Measurements from ENCODE around the gene SULT1C3.

The SULT1C3 gene

DNA sequence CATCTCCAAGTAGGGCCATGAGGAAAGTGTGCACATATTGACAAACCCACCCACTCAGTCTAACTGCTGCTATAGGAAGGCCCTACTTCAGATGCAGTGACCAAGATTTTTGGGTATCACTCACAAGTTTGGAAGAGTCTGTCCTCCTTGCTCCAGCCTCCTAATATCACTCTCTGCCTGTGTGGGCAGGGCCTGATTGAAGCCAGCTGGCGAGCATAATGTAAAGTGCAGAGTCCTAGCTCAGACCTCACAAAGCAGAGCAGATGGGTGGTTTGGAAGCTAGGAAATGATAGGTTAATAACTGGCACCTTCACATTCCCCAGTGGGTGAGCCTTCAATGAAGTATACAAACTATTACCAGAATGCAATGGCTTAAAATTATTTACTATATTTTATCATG is 11.2 kb upstream of the SULT1C3 start:
- Histone ChIP-seq H3K79me2 (ENCODE audit: insufficient read depth, low read depth) (no peaks in the 10 kb centered on the region), H2AFZ (ENCODE audit: low read depth) (no peak overlapping the region), H3K36me3 (ENCODE audit: insufficient read depth) (no peaks in the 10 kb centered on the region), H3K27ac (no peak overlapping the region), H3K27me3 (ENCODE audit: insufficient read depth, low read depth) (no peaks in the 10 kb centered on the region), H3K4me3 (IDR thresholded peaks at IDR 0.05; ENCODE audit: insufficient read depth, low read depth, low read length) (no peak overlapping the region), H3K4me1 (ENCODE audit: low read depth, poor library complexity, severe bottlenecking) (no peaks in the 10 kb centered on the region), H3K9ac (no peak overlapping the region), H4K20me1 (ENCODE audit: insufficient read depth) (no peaks in the 10 kb centered on the region), H3K4me2 (no peak overlapping the region)
- TF ChIP-seq, protein P1, sequence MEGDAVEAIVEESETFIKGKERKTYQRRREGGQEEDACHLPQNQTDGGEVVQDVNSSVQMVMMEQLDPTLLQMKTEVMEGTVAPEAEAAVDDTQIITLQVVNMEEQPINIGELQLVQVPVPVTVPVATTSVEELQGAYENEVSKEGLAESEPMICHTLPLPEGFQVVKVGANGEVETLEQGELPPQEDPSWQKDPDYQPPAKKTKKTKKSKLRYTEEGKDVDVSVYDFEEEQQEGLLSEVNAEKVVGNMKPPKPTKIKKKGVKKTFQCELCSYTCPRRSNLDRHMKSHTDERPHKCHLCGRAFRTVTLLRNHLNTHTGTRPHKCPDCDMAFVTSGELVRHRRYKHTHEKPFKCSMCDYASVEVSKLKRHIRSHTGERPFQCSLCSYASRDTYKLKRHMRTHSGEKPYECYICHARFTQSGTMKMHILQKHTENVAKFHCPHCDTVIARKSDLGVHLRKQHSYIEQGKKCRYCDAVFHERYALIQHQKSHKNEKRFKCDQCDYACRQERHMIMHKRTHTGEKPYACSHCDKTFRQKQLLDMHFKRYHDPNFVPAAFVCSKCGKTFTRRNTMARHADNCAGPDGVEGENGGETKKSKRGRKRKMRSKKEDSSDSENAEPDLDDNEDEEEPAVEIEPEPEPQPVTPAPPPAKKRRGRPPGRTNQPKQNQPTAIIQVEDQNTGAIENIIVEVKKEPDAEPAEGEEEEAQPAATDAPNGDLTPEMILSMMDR (conservative IDR thresholded peaks at IDR 0.05; ENCODE audit: low read depth, low read length): no peak

DNA sequence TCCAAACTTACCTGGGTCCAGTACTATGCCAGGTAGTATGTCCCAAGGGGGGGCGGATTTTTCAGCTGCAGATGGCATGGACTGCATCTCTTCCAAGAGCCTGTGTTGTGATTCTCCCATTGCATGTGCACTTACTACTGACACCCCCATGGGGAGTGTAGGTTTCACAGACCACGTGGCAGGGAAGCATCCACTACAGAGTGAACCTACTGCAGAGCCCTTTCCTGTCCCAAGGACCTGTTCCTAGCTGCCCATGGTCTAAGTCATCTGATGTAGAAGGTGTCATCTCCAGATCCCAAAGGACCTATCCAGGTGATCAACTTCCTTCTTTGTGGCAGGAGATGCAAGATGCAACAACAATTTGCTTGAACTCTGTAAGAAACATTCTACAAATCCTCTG is 9.9 kb upstream of the SULT1C3 start:
- Histone ChIP-seq H3K4me1 (ENCODE audit: low read depth, poor library complexity, severe bottlenecking) (no peaks in the 10 kb centered on the region), H3K27ac (no peak overlapping the region), H3K36me3 (ENCODE audit: insufficient read depth) (no peaks in the 10 kb centered on the region), H4K20me1 (ENCODE audit: insufficient read depth) (no peaks in the 10 kb centered on the region), H3K4me3 (IDR thresholded peaks at IDR 0.05; ENCODE audit: insufficient read depth, low read depth, low read length) (no peak overlapping the region), H3K79me2 (ENCODE audit: insufficient read depth, low read depth) (no peaks in the 10 kb centered on the region), H2AFZ (ENCODE audit: low read depth) (no peak overlapping the region), H3K9ac (no peak overlapping the region), H3K4me2 (no peak overlapping the region), H3K27me3 (ENCODE audit: insufficient read depth, low read depth) (no peaks in the 10 kb centered on the region)
- TF ChIP-seq, protein P1 (conservative IDR thresholded peaks at IDR 0.05; ENCODE audit: low read depth, low read length): no peak

DNA sequence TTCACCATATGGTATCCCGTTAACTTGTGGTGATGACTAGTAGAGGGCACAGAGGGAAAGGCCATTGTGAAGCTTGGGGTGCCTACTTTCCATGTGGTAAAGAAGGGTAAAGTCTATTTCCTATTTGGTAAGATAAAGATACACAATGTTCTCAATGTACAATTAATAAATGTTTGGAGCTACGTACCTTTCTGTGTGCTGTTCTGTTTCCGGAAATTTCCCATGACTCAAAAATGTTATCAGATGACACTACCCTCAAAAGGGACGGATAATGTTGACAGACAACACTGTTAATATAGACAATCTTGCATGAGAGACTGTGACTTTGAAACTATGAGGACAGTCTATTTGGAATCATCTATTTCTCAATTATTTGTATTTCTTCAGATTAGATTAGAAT is 4.2 kb upstream of the SULT1C3 start:
- Histone ChIP-seq H4K20me1 (ENCODE audit: insufficient read depth) (no peaks in the 10 kb centered on the region), H3K27ac (no peak overlapping the region), H3K36me3 (ENCODE audit: insufficient read depth) (no peaks in the 10 kb centered on the region), H3K79me2 (ENCODE audit: insufficient read depth, low read depth) (no peaks in the 10 kb centered on the region), H3K9ac (no peak overlapping the region), H3K4me3 (IDR thresholded peaks at IDR 0.05; ENCODE audit: insufficient read depth, low read depth, low read length) (no peak overlapping the region), H2AFZ (ENCODE audit: low read depth) (no peak overlapping the region), H3K4me2 (no peak overlapping the region), H3K4me1 (ENCODE audit: low read depth, poor library complexity, severe bottlenecking) (no peaks in the 10 kb centered on the region), H3K27me3 (ENCODE audit: insufficient read depth, low read depth) (no peaks in the 10 kb centered on the region)
- TF ChIP-seq, protein P1 (conservative IDR thresholded peaks at IDR 0.05; ENCODE audit: low read depth, low read length): no peak

DNA sequence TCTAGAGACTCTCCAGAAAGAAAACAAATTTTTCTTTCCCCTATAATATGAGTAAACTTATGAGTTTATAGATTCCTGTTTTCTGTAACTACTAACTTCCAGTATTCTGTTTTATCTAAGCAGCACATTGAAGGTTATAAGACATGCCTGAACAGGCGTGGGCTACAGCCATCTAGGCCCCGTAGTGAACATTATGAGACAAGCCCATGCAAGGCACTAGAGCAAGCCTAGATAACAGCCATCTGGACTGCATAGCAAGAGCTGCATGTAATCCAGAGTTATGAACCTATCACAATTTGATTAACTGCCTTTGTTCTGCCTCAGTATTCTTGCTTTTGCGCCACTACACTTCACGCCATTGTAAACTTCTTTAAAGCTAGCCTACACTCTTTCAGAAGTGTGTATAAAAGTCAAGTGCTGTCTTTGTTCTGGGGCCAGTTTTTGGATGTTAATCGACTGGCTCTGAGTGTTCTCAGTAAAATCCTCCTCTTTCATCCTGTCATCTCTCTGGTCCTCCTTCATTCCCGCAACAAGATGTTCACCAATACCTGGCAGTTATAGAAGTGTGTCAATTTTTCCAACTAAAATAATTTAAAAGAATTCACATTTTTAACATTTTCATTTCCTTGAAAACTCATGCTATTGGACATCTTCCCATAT is 3.0 kb upstream of the SULT1C3 start:
- Histone ChIP-seq H3K27ac (no peak overlapping the region), H3K79me2 (ENCODE audit: insufficient read depth, low read depth) (no peaks in the 10 kb centered on the region), H3K4me3 (IDR thresholded peaks at IDR 0.05; ENCODE audit: insufficient read depth, low read depth, low read length) (no peak overlapping the region), H3K4me2 (no peak overlapping the region), H3K4me1 (ENCODE audit: low read depth, poor library complexity, severe bottlenecking) (no peaks in the 10 kb centered on the region), H3K27me3 (ENCODE audit: insufficient read depth, low read depth) (no peaks in the 10 kb centered on the region), H4K20me1 (ENCODE audit: insufficient read depth) (no peaks in the 10 kb centered on the region), H3K36me3 (ENCODE audit: insufficient read depth) (no peaks in the 10 kb centered on the region), H3K9ac (no peak overlapping the region), H2AFZ (ENCODE audit: low read depth) (no peak overlapping the region)
- TF ChIP-seq, protein P1 (conservative IDR thresholded peaks at IDR 0.05; ENCODE audit: low read depth, low read length): no peak

Measured in KMS-11 (cell line).